Measurements from ENCODE around the gene MRPS9.

MRPS9 gene

DNA sequence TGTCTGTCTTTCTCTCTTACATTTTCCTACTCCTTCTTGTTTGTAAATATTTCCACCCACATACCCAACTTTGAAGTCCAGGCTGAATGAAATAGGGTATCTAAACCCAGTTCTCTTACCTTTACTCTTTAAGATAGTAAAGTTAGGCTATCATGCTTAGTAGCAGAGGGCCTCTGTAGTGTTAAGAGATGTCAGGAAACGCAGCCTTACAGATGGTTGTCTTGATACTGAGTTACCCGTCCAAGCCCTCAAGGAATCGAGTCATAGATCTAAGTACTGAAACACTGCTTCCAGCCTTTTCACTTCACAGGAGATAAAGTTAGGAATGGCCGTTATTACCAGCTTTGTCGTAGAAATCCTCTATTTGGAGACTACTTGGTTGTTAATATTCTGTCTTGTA, 24.3 kb downstream of the MRPS9 start:
- DNase-seq (ENCODE audit: low spot score): no peak
- TF ChIP-seq, protein P1, sequence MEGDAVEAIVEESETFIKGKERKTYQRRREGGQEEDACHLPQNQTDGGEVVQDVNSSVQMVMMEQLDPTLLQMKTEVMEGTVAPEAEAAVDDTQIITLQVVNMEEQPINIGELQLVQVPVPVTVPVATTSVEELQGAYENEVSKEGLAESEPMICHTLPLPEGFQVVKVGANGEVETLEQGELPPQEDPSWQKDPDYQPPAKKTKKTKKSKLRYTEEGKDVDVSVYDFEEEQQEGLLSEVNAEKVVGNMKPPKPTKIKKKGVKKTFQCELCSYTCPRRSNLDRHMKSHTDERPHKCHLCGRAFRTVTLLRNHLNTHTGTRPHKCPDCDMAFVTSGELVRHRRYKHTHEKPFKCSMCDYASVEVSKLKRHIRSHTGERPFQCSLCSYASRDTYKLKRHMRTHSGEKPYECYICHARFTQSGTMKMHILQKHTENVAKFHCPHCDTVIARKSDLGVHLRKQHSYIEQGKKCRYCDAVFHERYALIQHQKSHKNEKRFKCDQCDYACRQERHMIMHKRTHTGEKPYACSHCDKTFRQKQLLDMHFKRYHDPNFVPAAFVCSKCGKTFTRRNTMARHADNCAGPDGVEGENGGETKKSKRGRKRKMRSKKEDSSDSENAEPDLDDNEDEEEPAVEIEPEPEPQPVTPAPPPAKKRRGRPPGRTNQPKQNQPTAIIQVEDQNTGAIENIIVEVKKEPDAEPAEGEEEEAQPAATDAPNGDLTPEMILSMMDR (IDR thresholded peaks at IDR 0.05; ENCODE audit: borderline replicate concordance, control extremely low read depth, extremely low read depth, insufficient read depth, missing control alignments): no peak
- in situ Hi-C loops (cut with MboI; ENCODE audit: low sequenced_read_pairs, unreplicated experiment): no loop called here

DNA sequence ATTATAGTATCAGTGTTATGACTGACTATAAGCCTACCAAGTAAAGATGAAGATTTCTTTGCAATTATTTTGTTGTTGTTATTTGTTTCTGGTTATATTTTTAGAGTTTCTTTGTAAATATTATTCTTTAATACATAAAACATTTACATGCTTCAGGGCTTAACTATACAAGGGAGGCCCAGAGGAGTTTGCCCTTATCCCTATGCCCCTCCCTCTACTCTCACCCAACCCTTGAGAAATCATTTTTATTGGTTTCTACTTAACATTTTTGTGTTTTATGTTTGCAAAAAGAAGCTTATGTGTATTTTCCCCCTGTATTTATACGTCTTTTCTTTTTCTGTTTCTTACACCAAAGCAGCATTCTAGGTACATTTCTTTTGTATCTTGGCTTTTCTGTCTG, 30.5 kb downstream of the MRPS9 start:
- in situ Hi-C loops (cut with MboI; ENCODE audit: low sequenced_read_pairs, unreplicated experiment): no loop called here
- TF ChIP-seq, protein P1 (IDR thresholded peaks at IDR 0.05; ENCODE audit: borderline replicate concordance, control extremely low read depth, extremely low read depth, insufficient read depth, missing control alignments): no peak
- DNase-seq (ENCODE audit: low spot score): no peak

DNA sequence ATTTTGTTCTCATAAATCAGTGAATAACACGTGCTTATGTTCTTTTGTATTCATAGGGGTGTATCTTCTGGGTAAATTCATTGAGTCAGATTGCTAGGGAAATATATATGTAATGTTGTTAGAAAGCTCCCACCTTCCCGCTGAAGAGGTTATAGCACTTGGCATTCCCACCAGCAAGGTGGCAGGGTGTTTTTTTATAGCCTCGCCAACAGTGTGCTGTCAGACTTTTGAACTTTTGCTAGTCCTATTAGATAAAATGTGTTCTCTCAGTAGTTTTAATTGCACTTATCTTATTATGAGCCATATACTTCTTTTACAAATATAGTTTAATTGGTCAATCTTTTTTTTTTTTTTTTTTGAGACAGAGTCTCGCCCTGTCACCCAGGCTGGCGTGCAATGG, 31.0 kb downstream of the MRPS9 start:
- in situ Hi-C loops (cut with MboI; ENCODE audit: low sequenced_read_pairs, unreplicated experiment): no loop called here
- DNase-seq (ENCODE audit: low spot score): no peak
- TF ChIP-seq, protein P1 (IDR thresholded peaks at IDR 0.05; ENCODE audit: borderline replicate concordance, control extremely low read depth, extremely low read depth, insufficient read depth, missing control alignments): no peak

DNA sequence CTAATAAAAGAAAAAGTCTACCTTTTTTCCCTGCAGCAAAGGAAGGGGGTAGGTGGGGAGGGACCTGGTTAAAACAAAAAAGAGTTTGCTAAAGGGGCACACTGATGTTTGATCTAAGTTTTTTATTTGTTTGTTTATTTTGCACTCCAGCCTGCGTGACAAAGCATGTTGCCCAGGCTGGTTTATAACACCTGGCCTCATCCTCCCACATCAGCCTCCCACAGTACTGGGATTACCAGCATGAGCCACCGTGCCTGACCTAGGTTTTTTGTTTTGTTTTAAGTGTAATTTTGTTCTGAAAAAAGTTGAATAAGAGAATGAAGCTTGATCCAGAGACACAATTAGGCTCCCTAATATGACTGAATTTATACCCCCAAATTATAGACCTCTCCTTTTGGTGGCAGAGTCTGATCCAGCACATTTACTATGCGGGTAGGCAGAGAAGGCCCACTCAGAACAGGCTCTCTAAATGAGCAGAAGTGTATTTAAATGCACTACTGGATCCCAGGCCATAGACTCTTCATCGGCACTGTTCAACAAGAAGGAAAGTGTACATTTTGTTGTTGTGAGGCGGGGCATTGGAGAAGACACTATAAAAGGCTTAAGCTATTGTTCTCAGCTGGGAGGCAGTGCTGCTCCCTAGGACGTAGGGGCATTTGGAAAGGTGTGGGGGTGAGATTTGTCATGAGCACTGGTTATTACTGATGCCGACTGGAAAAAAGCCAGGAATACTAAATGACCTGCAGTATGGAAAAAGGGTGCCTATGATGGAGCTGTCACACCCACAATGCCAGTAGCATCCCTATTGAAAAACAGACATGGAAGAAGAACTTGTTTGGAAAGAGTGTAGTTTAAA, 32.4 kb downstream of the MRPS9 start:
- in situ Hi-C loops (cut with MboI; ENCODE audit: low sequenced_read_pairs, unreplicated experiment): no loop called here
- TF ChIP-seq, protein P1 (IDR thresholded peaks at IDR 0.05; ENCODE audit: borderline replicate concordance, control extremely low read depth, extremely low read depth, insufficient read depth, missing control alignments): no peak
- no peak for DNase-seq (ENCODE audit: low spot score)

DNA sequence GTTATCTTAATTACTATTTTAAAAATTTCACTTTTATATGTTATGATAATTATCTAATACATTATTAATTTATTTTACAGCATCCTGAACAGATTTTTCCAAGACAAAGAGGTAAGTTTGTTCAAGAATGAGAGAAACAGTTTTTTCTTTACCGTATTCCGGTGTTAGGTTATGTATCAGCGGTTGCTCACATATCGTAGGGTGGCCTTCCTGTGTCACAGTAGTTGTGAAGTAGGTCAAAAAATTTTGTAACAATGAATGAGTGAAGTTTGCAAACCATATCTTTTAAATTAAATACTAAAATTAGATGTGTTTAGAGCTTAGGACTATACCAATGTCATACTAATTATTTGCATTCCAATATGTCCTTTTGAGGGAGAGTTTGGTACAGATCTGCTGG, 33.5 kb downstream of the MRPS9 start:
- in situ Hi-C loops (cut with MboI; ENCODE audit: low sequenced_read_pairs, unreplicated experiment): no loop called here
- no peak for DNase-seq (ENCODE audit: low spot score)
- TF ChIP-seq, protein P1 (IDR thresholded peaks at IDR 0.05; ENCODE audit: borderline replicate concordance, control extremely low read depth, extremely low read depth, insufficient read depth, missing control alignments): no peak

DNA sequence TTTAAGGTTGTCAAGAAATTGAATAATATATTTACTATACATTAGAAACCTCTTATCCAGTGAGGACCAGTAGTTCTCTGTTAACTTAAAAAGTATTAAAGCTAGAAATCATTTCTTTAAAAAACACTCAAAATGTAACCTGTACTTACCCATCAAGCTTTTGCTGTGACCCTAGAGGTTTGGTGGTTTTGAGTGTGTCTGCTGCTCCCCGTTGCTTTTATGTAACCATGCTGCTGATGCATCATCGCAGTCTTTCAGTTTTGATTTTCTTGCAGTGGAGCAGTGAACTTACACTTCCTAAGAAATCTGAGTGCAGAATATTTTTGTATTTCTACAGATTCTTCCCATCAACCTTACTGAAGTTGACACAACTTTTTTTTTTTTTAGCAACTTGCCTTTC, 34.2 kb downstream of the MRPS9 start:
- in situ Hi-C loops (cut with MboI; ENCODE audit: low sequenced_read_pairs, unreplicated experiment): no loop called here
- TF ChIP-seq, protein P1 (IDR thresholded peaks at IDR 0.05; ENCODE audit: borderline replicate concordance, control extremely low read depth, extremely low read depth, insufficient read depth, missing control alignments): no peak
- DNase-seq (ENCODE audit: low spot score): peak; percentile 39

All from GM13976 (cell line).